ENCODE data around the gene BAHCC1.

Gene BAHCC1

GRCh38 chr17:81387100-81388090, 7.9 kb upstream of the BAHCC1 start:
- TF ChIP-seq POLR2A (IDR thresholded peaks at IDR 0.05; ENCODE audit: low read length): no peak
- TF ChIP-seq GATA1 (IDR thresholded peaks at IDR 0.05; ENCODE audit: low read depth, low read length): no peak
- DNase-seq: no peak

DNA sequence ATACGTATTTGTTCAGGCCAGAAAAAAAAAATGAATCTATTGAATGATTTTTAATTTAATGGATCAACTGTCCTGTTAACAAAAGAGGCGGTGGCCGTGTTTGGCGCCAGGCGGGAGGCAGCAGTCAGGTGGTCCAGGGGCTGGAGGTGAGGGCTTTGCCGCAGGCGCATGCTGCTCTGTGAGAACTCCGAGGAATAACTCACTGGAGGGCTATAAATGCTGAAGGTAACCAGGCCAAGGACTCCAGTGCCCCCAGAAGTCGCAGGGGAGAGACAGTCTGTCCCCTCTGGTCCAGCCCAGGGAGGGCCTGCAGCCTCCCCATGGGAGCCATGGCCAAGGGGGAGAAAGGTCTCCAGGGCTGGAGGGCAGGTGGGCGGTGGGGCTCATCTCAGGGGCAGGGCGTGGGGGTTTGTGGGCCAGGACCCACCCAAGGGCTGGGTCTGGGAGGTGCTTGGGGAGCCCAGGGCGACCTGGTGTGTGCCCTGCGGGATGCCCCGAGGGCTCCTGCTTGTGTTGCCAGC, 7.1 kb upstream of the BAHCC1 start:
- TF ChIP-seq GATA1 (IDR thresholded peaks at IDR 0.05; ENCODE audit: low read depth, low read length) (no peak), POLR2A (IDR thresholded peaks at IDR 0.05; ENCODE audit: low read length) (no peak)

GRCh38 chr17:81388612-81389367, 6.5 kb upstream of the BAHCC1 start:
- TF ChIP-seq POLR2A (IDR thresholded peaks at IDR 0.05; ENCODE audit: low read length): no peak
- TF ChIP-seq GATA1 (IDR thresholded peaks at IDR 0.05; ENCODE audit: low read depth, low read length): no peak
- DNase-seq: no peak

More for the DNA sequence above, 7.1 kb upstream of the BAHCC1 start:
- DNase-seq: no peak

GRCh38 chr17:81389585-81389984, 5.7 kb upstream of the BAHCC1 start:
- no peak for TF ChIP-seq POLR2A (IDR thresholded peaks at IDR 0.05; ENCODE audit: low read length)
- TF ChIP-seq GATA1 (IDR thresholded peaks at IDR 0.05; ENCODE audit: low read depth, low read length): no peak
- no peak for DNase-seq

- DNase-seq: no peak
- TF ChIP-seq POLR2A (IDR thresholded peaks at IDR 0.05; ENCODE audit: low read length): no peak
- no peak for TF ChIP-seq GATA1 (IDR thresholded peaks at IDR 0.05; ENCODE audit: low read depth, low read length)
These were observed 5.0 kb upstream of the BAHCC1 start for GRCh38 chr17:81390029-81390872.

DNA sequence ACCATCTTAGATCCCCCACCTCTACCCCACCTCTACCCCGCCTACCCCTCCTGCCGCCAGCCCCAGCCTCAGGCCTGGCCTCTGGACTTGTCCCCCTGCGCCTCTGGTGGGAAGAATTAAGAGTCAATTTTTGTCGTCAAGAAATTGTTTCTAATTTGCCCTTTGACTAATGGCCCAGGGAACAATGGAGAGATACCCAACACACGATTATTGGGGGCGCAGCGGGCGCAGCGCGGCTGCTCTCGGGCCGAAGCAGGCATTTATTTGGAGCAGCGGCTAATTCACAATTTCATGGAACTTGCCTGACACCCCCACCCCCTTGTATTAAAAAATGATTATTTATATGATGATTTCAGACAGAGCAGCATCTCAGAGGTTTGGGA, 4.4 kb upstream of the BAHCC1 start:
- DNase-seq: no peak
- TF ChIP-seq GATA1 (IDR thresholded peaks at IDR 0.05; ENCODE audit: low read depth, low read length): no peak
- TF ChIP-seq POLR2A (IDR thresholded peaks at IDR 0.05; ENCODE audit: low read length): no peak

- TF ChIP-seq GATA1 (IDR thresholded peaks at IDR 0.05; ENCODE audit: low read depth, low read length) (no peak), POLR2A (IDR thresholded peaks at IDR 0.05; ENCODE audit: low read length) (no peak)
- no peak for DNase-seq
These were observed 3.8 kb upstream of the BAHCC1 start for GRCh38 chr17:81391293-81391935.

DNA sequence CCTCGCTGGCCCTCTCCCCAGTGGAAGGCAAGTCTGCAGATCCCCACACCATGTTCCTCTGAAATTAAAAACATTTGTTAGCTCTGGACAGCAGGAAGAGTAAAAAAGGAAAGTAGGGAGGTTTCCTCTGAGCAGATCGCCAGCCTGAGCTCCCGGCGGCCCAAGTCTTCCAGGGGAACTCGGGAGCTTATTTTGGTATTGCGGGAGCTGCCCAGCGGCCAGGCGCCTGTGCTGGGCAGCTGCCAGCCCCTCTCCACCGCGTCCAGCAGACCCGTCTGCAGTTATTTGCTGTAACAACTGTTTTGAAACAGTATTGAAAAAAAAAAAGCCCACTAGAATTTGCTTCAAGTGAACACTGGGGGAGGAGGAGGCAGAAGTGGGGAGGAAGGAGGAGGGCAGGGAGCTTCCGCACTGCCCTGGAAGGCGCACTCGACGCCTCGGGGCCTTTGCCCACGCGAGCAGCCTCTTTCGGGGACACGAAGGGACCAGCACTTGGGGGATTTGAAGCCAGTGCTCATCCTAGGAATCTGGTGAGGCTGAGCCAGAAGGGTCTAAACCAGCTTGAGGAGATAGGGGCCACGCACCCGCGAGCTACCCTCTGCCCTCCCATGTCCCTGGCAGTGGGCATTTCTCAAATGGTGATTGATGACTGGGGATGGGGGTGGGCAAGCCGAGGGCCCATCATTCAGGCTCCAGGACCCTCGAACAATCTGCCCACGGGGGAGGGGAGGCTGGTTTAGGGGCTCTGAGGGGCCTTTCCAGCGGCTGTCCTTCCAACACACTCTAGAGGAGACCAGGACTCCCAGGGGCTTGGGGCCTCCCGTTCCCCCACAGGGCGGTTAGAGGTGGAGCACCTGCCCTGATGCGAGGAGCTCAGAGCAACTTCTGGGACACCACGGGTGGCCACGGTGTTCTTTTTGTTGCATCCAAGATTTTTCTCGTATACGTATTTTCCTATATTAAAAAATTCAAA, 3.0 kb upstream of the BAHCC1 start:
- no peak for DNase-seq
- TF ChIP-seq POLR2A (IDR thresholded peaks at IDR 0.05; ENCODE audit: low read length): no peak
- no peak for TF ChIP-seq GATA1 (IDR thresholded peaks at IDR 0.05; ENCODE audit: low read depth, low read length)

GRCh38 chr17:81392909-81393654, 2.2 kb upstream of the BAHCC1 start:
- no peak for TF ChIP-seq POLR2A (IDR thresholded peaks at IDR 0.05; ENCODE audit: low read length)
- no peak for TF ChIP-seq GATA1 (IDR thresholded peaks at IDR 0.05; ENCODE audit: low read depth, low read length)
- peak; percentile 48 to 68 for DNase-seq

DNA sequence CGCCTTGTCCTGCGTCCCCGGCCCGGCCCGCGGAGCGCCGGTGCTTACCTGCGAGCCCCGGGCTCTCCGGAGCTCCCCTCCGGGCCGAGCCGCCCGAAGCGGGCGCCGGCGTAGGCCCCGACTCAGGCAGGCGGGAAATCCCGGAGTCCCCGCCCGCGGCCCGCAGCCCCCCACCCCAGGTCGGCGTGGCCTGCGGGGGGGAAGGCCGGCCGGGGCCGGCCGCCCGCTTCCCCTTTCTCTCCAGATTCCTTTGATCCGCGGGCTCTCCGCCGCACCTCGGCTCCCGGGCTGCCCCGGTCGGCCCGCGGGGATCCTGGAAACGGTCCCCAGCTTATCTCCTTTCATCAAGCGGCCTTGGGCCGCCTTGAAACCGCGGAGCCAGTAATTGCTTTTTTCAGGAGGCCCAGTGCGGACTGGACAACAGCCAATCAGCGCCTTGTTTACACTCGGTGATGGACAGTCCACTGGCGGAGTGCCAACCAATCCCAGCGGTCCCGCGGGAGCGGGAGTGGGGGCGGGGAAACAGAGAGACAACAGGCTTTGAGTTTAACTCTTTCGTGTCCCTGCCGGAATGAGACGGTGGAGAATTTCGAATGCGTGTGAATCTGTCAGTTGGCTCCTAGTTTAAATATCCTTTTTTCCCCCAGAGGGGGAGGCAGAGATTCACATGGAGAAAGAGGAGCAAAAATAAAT, 1.4 kb upstream of the BAHCC1 start:
- DNase-seq: peak; percentile 99
- no peak for TF ChIP-seq POLR2A (IDR thresholded peaks at IDR 0.05; ENCODE audit: low read length)
- TF ChIP-seq GATA1 (IDR thresholded peaks at IDR 0.05; ENCODE audit: low read depth, low read length): peak; percentile 67
